Stimulated activated CD4-positive, alpha-beta T cell treated with anti-CD3 and anti-CD28 coated beads, Interleukin-15, amount 100 ng/mL, for 24 hours (primary cell): ENCODE data around the gene PRKAG3.
"Not testable (repeated sequence)": the region's sequence is repeated elsewhere in the genome, so short reads cannot be mapped to it uniquely, and the experiment has no call there.

Experiments
- DNase-seq: peaks from one replicate; pipeline ENCODE4 v3.0.0-alpha.2; 2020

PRKAG3 gene

DNA sequence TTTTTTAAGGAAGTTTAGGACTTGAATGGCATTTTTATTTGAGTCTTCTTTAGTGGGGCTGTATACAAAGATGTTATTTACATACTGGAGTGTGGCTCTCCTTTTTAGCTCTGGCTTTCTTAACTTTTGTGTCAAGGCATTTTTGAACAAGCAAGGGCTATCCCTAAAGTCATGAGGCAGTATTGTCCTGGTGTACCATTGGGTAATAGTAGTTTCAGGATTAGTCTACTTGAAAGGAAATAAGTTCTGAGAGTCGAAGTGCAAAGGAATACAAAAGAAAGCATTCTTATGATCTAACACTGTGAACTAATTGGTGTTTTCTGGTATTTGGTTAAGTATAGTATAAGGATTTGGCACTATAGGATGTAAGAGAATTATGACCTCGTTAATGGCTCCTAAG lies 51.6 kb downstream of the PRKAG3 start:
- no peak for DNase-seq

DNA sequence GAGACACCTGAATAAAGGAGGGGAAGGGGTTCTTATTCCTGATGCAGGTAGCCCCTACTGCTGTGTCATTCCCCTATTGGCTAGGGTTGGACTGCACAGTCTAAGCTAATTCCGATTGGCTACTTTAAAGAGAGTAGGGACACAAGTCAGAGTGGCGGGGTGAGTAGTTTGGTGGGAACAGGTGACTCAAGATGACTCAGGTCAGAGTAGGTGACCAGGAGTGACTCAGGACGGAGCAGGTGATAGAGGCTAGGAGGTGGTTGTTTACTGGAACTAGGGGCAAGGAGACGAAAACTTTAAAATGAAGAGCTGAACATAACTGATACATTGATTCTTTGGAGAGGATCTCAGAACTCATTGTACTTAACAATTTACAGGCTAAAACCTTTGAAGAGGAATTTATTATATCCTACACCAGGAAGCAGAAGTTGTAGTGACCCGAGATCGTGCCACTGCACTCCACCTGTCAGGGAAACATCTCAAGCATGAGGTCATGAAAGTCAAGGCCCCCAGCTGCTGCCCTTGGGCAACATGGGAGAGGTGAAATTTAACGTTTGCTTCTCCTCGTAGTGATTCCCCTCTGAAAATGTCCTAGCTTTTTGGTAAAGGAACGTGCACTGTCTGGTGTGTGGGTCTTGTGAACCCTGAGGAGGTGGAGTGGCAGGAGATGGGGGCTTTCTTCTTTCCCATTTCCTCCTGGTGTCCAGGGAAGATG lies 54.2 kb downstream of the PRKAG3 start:
- no peak for DNase-seq

DNA sequence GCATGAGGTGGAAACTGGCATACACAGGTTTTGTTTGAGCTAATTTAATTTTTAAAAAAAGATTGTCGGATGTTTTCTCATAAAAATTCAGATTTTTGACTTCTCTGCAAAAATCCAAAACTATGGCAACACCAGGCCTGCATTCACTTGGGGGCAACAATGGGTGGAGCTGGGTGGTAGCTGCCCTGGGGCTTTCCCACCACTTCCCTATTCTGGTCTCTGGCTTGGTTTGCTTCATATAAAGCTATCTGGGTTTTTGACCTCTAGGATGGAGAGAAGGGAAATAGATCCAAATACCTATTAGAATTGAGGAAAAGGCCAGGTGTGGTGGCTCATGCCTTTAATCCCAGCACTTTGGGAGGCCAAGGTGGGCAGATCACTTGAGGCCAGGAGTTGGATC lies 55.1 kb downstream of the PRKAG3 start:
- DNase-seq: no peak

DNA sequence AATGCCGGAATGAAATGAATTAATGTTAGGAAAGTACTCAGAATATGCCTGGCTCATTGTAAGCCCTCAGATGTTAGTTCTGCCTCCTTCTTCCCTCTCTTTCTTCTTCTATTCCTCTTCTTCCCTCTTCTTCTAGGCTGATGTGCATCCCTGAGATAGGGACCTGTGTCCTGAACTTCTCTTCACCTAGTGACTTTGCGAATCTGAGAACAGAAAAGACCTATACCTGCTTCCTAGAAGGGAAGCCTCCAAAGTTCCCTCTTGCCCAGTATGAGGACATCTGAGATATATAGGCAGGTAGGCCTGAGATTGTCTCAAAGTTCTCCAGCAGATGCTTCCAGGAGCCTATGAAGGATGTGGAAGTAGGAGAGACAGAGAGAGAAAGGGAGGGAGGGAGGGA lies 57.7 kb downstream of the PRKAG3 start:
- no peak for DNase-seq

DNA sequence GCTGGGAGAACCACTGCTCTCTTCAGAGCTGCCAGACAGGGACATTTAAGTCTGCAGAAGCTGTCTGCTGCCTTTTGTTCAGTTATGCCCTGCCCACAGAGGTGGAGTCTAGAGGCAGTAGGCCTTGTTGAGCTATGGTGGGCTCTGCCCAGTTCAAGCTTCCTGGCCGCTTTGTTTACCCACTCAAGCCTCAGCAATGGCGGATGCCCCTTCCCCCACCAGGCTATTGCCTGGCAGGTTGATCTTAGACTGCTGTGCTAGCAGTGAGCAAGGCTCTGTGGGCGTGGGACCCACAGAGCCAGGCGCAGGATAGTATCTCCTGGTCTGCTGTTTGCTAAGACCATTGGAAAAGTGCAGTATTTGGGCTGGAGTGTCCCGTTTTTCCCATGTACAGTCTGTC lies 58.8 kb downstream of the PRKAG3 start:
- DNase-seq: not testable (repeated sequence)
